GM18520 (cell line): ENCODE results near the gene CRADD.
"Not testable (repeated sequence)": the region's sequence is repeated elsewhere in the genome, so short reads cannot be mapped to it uniquely, and the experiment has no call there.

Experiments used
- ATAC-seq: cut with Tn5 transposase; IDR thresholded peaks from one replicate; pipeline ENCODE4 v1.9.1; 2021; ENCODE audit not compliant: unreplicated experiment

CRADD gene

DNA sequence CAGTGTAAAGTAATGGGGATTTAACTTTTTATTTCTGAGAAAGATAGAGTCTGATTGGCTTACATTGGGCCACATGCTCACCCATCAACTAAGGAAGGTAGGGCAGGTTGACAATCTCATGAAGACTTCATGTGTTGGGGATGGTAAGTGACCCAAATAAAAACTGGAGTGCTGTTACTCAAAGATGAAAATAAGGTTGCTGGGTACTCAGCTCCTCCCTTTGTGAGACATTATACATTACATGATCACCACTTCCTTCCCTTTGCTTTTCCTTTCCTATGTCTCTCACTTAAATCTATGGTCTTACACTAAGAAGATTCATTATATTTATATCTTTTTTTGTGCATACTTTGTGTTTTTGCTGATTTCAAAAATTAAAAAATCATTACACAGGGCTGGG is 247.2 kb downstream of the CRADD start:
- ATAC-seq: no peak

DNA sequence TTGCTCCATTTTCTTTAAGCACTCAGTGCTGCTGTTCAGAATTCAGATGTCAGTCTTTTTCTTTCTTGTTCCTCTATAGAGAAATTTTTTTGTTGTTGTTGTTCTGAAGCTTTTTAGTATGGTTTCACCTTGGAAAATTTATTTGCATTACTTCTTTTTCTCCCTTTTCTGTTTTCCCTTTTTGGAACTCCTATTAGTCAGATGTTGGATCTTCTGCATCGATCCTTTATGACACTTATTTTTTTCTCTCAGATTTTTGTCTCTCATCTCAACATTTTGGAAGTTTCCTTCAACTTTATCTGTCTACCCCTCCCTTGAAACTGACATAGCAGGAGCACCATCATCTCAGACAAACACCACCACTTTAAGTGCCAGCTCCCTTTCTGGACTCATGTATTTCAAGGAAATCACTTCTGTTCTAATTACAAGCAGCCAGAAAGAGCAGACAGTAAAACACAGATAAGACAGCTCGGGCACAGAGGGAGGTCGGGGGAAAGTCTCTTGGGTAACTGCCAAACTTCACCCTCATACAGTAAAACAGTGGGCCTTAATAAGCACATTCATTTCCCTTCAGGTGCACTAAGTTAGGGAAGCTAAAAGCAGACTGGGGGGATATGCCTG is 248.5 kb downstream of the CRADD start:
- no peak for ATAC-seq

DNA sequence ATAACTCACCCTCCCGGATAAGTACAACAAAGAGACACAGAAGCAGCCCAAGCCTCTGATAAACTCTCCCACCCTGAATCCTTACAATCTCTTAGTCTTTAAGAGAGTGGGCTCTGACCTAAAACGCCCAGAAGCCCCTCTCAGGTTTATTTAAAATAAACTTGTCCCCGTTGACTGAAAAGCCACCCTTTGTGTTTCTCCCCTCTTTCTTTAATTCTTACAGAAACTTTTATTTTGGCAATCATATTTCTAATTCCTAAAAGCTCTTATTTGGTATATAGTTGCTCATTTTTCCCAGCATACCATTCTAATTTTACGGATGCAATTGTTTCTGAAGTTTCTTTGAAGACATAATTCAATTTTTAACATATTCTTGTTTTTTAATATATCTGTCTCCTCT is 249.1 kb downstream of the CRADD start:
- no peak for ATAC-seq

DNA sequence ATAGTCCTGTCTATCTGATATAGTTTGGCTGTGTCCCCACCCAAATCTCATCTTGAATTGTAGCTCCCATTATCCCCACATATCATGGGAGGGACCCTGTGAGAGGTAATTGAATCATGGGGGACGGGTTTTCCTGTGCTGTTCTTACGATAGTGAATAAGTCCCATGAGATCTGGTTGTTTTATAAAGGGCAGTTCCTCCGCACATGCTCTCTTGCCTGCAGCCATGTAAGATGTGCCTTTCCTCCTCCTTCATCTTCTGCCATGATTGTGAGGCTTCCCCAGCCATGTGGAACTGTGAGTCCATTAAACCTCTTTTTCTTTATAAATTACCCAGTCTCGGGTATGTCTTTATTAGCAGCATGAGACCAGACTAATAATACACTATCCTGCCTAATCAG is 251.9 kb downstream of the CRADD start:
- ATAC-seq: not testable (repeated sequence)

DNA sequence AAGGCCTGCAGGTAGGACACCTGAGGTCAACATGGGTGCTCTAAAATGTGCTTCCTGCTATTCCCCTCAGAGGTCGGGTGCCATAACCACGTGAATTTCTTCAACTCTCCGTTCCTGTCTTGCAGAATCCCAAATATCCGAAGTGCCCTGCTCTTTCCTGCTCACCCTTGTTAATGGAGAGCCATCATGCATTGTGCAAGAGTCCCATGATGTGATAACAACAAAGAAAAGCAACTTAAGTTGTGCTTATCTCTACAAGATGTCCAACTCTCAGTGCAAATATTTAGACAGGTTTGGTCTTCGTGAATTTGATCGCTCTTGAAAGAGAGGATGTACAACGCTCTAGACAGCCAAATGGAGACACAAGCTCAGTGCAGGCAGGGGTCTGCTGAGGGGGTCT is 260.6 kb downstream of the CRADD start:
- no peak for ATAC-seq

DNA sequence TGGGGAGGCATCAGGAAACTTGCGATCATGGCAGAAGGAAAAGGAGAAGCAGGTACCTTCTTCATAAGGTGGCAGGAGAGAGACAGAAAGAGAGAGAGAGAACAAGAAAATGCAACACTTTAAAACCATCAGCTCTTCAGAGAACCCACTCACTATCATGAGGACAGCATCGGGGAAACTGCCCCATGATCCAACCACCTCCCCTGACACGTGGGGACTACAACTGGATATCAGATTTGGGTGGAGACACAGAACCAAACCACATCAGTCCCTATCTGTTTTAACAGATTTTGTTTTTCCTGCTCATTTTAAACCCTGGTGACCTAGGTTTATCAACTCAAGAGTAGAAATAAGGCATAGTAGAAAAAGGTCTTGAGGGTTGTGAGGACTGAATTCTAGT is 261.1 kb downstream of the CRADD start:
- no peak for ATAC-seq

DNA sequence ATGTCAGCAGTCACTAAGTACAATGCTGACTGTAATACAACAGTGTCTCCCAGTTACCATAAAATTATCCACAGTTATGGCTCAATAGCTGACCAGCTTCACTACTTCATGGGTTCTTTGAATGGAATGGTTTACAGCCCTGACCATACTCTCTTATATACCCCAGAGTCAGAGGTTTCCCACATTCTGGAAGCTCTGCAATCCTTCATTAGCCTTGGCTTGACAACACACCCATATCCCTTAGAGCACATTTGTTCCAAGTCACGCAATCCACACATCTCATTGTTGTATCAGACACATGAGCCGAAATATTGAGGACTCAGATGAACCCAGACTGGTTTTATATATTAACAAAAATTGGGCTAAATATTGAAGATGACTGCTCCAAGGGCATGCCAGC is 261.8 kb downstream of the CRADD start:
- ATAC-seq: no peak

DNA sequence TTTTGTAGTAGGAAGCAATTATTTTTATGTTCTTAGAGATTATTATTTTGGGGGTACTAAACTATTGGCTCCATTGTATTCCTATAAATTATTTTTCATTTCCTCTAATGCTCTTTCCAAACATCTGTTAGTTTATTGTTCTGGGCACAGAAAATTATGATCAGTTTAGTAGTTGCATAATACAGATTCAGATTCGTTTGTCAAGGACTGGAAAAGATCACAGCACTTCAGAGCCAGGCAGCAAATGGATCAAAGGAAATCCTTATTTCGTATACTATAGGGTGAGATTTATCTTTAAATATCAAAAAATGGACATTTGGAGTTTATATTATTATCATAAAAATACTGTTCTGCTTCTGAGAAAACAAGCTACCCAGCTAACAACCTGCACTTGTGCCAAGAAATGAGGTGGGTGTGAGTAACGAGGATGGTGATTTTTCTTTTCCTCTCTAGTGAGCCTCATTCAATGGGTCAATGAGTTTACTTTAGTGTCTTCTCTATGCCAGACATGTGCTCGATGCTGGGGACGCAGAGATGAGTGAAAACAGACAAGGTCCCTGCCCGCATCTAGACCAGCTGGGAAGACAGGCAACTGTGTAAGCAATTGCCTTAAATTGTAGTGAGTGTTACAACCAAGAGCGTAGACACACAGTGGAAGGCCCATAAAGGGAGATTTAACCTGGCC is 262.6 kb downstream of the CRADD start:
- ATAC-seq: no peak

DNA sequence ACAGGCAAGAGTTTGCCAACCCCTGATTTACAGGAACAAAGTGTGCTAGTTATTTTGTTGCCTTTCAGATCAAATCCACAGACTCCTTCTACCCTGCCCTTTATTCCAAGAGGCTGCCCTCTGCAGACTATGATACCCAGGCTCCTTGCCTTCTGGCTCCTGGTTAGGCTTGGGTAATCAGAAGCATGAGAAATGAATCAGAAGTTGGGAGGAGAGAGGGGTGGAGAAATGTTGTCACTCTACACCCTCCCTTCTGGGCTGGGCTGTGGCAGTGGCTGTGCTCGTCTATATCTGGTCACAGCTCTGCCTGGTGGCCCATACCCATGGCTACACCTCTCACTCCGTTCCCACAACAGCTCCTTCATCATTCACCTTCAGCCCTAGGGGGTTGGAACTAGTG is 266.6 kb downstream of the CRADD start:
- ATAC-seq: no peak

DNA sequence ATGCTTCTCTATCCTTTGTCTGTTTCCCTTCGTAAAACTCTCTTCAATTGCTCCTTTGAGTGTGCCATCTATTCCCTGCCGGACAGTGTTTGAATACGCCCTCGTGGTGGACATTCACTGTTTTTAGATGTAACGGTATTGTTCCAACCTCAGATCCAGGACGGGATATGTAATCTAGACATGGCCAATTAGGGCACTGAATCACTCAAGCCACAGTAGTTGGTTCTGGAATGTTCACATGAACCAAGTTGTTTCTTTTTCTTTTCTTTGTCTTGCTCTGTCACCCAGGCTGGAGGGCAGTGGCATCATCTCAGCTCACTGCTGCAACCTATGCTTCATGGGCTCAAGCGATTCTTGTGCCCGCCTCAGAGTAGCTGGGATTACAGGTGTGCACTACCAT is 267.0 kb downstream of the CRADD start:
- no peak for ATAC-seq
